Liver (tissue), 9 donors: Measurements from ENCODE around the gene CHKA. TPM values are rescaled to one million over a fixed set of nuclear protein-coding genes. Genes with fewer than 3 reads are reported as not detected.

Experiments used
- DNase-seq: peaks from one replicate; pipeline ENCODE4 v3.0.0-alpha.2; 2017; ENCODE audit warnings: low spot score
- H3K27ac ChIP-seq, 2 donors: one replicate each; pipeline ENCODE4 v1.7.0; 2013; ENCODE audit warnings: inconsistent platforms in 2 of 2, low read length in 2 of 2, control low read depth in 1 of 2, low read depth in 1 of 2, mild to moderate bottlenecking in 1 of 2
- H3K27me3 ChIP-seq, 4 donors: one replicate each; pipeline versions ENCODE4 v1.6.1 to v1.7.0; 2013; ENCODE audit warnings: low read length in 3 of 4, inconsistent platforms in 1 of 4, mild to moderate bottlenecking in 1 of 4, moderate library complexity in 1 of 4; ENCODE audit not compliant: control insufficient read depth in 4 of 4, insufficient read depth in 4 of 4
- H3K36me3 ChIP-seq, 4 donors: one replicate each; pipeline versions ENCODE4 v1.6.1 to v1.7.0; 2013; ENCODE audit warnings: low read length in 3 of 4, mild to moderate bottlenecking in 3 of 4, low read depth in 1 of 4, moderate library complexity in 1 of 4; ENCODE audit not compliant: control insufficient read depth in 4 of 4, insufficient read depth in 3 of 4
- H3K4me1 ChIP-seq, 4 donors: one replicate each; pipeline versions ENCODE4 v1.6.1 to v1.7.0; 2013; ENCODE audit warnings: low read length in 3 of 4, mild to moderate bottlenecking in 3 of 4, moderate library complexity in 1 of 4; ENCODE audit not compliant: control insufficient read depth in 4 of 4, insufficient read depth in 4 of 4
- H3K4me3 ChIP-seq, 3 donors: one replicate each; pipeline versions ENCODE4 v1.6.1 to v1.7.0; 2013; ENCODE audit warnings: low read length in 3 of 3, control low read depth in 1 of 3, low read depth in 1 of 3, mild to moderate bottlenecking in 1 of 3
- H3K9ac ChIP-seq, 2 donors: one replicate each; pipeline ENCODE4 v1.7.0; 2013; ENCODE audit warnings: low read length in 2 of 2, mild to moderate bottlenecking in 2 of 2, moderate library complexity in 2 of 2, control low read depth in 1 of 2, low read depth in 1 of 2
- H3K9me3 ChIP-seq, 4 donors: one replicate each; pipeline versions ENCODE4 v1.6.1 to v1.7.0; 2013; ENCODE audit warnings: low read length in 3 of 4; ENCODE audit not compliant: control insufficient read depth in 4 of 4
- ATF3 ChIP-seq: IDR thresholded peaks from 2 replicates; pipeline ENCODE4 v1.6.1; 2016; ENCODE audit warnings: antibody characterized with exemption
- CTCF ChIP-seq: fragments of 150-350 bp; IDR thresholded peaks from 2 replicates; pipeline ENCODE4 v1.5.1; 2017; ENCODE audit warnings: improper control_type of control experiment, low read depth, low read length; ENCODE audit not compliant: missing input control
- EGR1 ChIP-seq, 2 donors: IDR thresholded peaks; 2 replicates each; pipeline ENCODE4 v1.6.1; 2016 to 2018; ENCODE audit warnings: antibody characterized with exemption in 2 of 2, low read depth in 2 of 2
- FOXA1 ChIP-seq: IDR thresholded peaks from 2 replicates; pipeline ENCODE4 v1.6.1; 2016; ENCODE audit warnings: antibody characterized with exemption
- FOXA2 ChIP-seq: IDR thresholded peaks from 2 replicates; pipeline ENCODE4 v1.6.1; 2016; ENCODE audit warnings: antibody characterized with exemption
- GABPA ChIP-seq, 2 donors: IDR thresholded peaks in 1 of 2; conservative IDR thresholded peaks in 1 of 2; 2 replicates each; pipeline ENCODE4 v1.6.1; 2016; ENCODE audit warnings: antibody characterized with exemption in 2 of 2, mild to moderate bottlenecking in 1 of 2, moderate library complexity in 1 of 2
- HNF4A ChIP-seq, 2 donors: conservative IDR thresholded peaks; 2 replicates each; pipeline ENCODE4 v1.6.1; 2016; ENCODE audit warnings: antibody characterized with exemption in 2 of 2, mild to moderate bottlenecking in 2 of 2
- JUND ChIP-seq, 2 donors: IDR thresholded peaks; 2 replicates each; pipeline ENCODE4 v1.6.1; 2016; ENCODE audit warnings: antibody characterized with exemption in 2 of 2
- RAD21 ChIP-seq, 2 donors: IDR thresholded peaks; 2 replicates each; pipeline ENCODE4 v1.6.1; 2016; ENCODE audit warnings: antibody characterized with exemption in 2 of 2, mild to moderate bottlenecking in 2 of 2
- RXRA ChIP-seq, 2 donors: IDR thresholded peaks; 2 replicates each; pipeline ENCODE4 v1.6.1; 2017 to 2018; ENCODE audit warnings: antibody characterized with exemption in 2 of 2, mild to moderate bottlenecking in 1 of 2
- SP1 ChIP-seq: IDR thresholded peaks from 2 replicates; pipeline ENCODE4 v1.6.1; 2018; ENCODE audit warnings: antibody characterized with exemption, mild to moderate bottlenecking
- TAF1 ChIP-seq: conservative IDR thresholded peaks from 2 replicates; pipeline ENCODE4 v1.6.1; 2016; ENCODE audit warnings: antibody characterized with exemption, mild to moderate bottlenecking
- YY1 ChIP-seq: IDR thresholded peaks from 2 replicates; pipeline ENCODE4 v1.6.1; 2016; ENCODE audit warnings: antibody characterized with exemption, mild to moderate bottlenecking
- WGBS: extraction: QIAGEN DNeasy Blood & Tissue Kit; methylation state at CpG from one replicate; pipeline ENCODE4 v1.1.7; 2013; 5-methylcytosine and 5-hydroxymethylcytosine counted together
- polyA plus RNA-seq, 2 donors: library from polyadenylated mRNA; stranded (reverse) in 1 of 2; unstranded in 1 of 2; fragments of 200-250 nt in 1 of 2; fragments of >200 nt in 1 of 2; fragmentation: Nextera tagmentation in 1 of 2; extraction: Ambion mirVana in 1 of 2; gene quantifications; one replicate each; pipeline versions ENCODE4 v1.2.1 to v1.2.3, GENCODE V29; 2013 to 2015
- total RNA-seq, 2 donors: library from RNA; depleted of rRNA; stranded (reverse); fragments of >200 nt; gene quantifications; one replicate each; pipeline ENCODE4 v1.2.3, GENCODE V29; 2014
- TF ChIP-seq, protein P1 (sequence below): IDR thresholded peaks from 2 replicates; pipeline ENCODE4 v1.6.1; 2016; ENCODE audit warnings: antibody characterized with exemption, mild to moderate bottlenecking
- TF ChIP-seq, protein P2 (sequence below): IDR thresholded peaks from 2 replicates; pipeline ENCODE4 v1.6.1; 2016; ENCODE audit warnings: antibody characterized with exemption
- TF ChIP-seq, protein P3 (sequence below): IDR thresholded peaks from 2 replicates; pipeline ENCODE4 v1.6.1; 2016; ENCODE audit warnings: antibody characterized with exemption
- donor health status: healthy.
- donor health status: healthy.
- donor health status: healthy.
- donor health status: healthy.
- donor health status: healthy.

Gene CHKA
- total and polyA plus RNA-seq, 4 donors = 11.4 to 41.9 (median 17.3) TPM

- whole genome bisulfite sequencing = 93% methylated on average over 19 of the region's 19 CpGs
- TF ChIP-seq RXRA (IDR thresholded peaks at IDR 0.05) (no peak), RAD21 (IDR thresholded peaks at IDR 0.05) (no peak), ATF3 (no peak), TAF1 (no peak), FOXA2 (no peak), FOXA1 (no peak), GABPA (IDR thresholded peaks at IDR 0.05 in 1 of 2, conservative IDR thresholded peaks at IDR 0.05 in 1 of 2) (no peak), YY1 (no peak), EGR1 (IDR thresholded peaks at IDR 0.05; ENCODE audit: low read depth in 2 of 2) (no peak), CTCF (no peak), JUND (IDR thresholded peaks at IDR 0.05) (no peak), HNF4A (conservative IDR thresholded peaks at IDR 0.05) (no peak), SP1 (no peak)
- TF ChIP-seq, protein P1, sequence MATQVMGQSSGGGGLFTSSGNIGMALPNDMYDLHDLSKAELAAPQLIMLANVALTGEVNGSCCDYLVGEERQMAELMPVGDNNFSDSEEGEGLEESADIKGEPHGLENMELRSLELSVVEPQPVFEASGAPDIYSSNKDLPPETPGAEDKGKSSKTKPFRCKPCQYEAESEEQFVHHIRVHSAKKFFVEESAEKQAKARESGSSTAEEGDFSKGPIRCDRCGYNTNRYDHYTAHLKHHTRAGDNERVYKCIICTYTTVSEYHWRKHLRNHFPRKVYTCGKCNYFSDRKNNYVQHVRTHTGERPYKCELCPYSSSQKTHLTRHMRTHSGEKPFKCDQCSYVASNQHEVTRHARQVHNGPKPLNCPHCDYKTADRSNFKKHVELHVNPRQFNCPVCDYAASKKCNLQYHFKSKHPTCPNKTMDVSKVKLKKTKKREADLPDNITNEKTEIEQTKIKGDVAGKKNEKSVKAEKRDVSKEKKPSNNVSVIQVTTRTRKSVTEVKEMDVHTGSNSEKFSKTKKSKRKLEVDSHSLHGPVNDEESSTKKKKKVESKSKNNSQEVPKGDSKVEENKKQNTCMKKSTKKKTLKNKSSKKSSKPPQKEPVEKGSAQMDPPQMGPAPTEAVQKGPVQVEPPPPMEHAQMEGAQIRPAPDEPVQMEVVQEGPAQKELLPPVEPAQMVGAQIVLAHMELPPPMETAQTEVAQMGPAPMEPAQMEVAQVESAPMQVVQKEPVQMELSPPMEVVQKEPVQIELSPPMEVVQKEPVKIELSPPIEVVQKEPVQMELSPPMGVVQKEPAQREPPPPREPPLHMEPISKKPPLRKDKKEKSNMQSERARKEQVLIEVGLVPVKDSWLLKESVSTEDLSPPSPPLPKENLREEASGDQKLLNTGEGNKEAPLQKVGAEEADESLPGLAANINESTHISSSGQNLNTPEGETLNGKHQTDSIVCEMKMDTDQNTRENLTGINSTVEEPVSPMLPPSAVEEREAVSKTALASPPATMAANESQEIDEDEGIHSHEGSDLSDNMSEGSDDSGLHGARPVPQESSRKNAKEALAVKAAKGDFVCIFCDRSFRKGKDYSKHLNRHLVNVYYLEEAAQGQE = no peak
- TF ChIP-seq, protein P2, sequence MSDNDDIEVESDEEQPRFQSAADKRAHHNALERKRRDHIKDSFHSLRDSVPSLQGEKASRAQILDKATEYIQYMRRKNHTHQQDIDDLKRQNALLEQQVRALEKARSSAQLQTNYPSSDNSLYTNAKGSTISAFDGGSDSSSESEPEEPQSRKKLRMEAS = no peak
- TF ChIP-seq, protein P3, sequence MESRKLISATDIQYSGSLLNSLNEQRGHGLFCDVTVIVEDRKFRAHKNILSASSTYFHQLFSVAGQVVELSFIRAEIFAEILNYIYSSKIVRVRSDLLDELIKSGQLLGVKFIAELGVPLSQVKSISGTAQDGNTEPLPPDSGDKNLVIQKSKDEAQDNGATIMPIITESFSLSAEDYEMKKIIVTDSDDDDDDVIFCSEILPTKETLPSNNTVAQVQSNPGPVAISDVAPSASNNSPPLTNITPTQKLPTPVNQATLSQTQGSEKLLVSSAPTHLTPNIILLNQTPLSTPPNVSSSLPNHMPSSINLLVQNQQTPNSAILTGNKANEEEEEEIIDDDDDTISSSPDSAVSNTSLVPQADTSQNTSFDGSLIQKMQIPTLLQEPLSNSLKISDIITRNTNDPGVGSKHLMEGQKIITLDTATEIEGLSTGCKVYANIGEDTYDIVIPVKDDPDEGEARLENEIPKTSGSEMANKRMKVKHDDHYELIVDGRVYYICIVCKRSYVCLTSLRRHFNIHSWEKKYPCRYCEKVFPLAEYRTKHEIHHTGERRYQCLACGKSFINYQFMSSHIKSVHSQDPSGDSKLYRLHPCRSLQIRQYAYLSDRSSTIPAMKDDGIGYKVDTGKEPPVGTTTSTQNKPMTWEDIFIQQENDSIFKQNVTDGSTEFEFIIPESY = no peak
- H3K27me3 ChIP-seq = no peaks in the 10 kb centered on the region
- H3K9ac ChIP-seq = no peak overlapping the region
- H3K4me1 ChIP-seq = peaks cover 6 to 19% (median 15%) of the 10 kb centered on the region in 4 donors
- H3K9me3 ChIP-seq = no peaks in the 10 kb centered on the region
- no peak overlapping the region for H3K4me3 ChIP-seq
- no peaks in the 10 kb centered on the region for H3K36me3 ChIP-seq
- no peak overlapping the region for H3K27ac ChIP-seq
- DNase-seq = no peak
Measured at GRCh38 chr11:68014947-68015447, 106.2 kb downstream of the CHKA start.
